Measurements from ENCODE around the gene WASF3. TPM values are rescaled to one million over a fixed set of nuclear protein-coding genes. Genes with fewer than 3 reads are reported as not detected.

The WASF3 gene
- total RNA-seq, 1 donor from 2014 or later: 25.8 TPM

DNA sequence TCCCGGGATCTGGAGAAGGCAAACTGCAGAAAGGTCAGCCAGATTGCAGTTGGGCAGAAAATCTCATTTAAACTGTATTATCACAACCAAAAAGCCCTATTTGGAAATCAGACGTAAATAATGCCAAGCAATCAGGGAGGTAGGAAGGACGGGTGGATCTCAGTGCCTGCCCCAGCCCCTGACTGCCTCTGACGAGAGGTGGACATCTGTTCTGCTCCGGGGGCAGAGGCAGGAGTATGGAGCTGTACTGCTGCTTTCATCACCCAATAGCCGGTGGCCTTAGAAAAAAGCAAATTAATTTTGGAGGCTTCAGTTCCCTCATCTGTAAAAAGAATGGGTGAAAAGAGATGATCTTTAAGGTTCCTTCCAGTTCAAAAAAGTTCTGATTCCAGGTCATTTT lies 43.6 kb upstream of the WASF3 start:
- H3K9me3 Mint-ChIP-seq (ENCODE audit: unreplicated experiment): peaks cover 17% of the 10 kb centered on the region
- peaks cover 2% of the 10 kb centered on the region for H3K4me1 Mint-ChIP-seq (ENCODE audit: low read depth, unreplicated experiment)
- no peaks in the 10 kb centered on the region for H3K79me2 ChIP-seq (ENCODE audit: insufficient read depth, low read length)
- peaks cover 4% of the 10 kb centered on the region for H3K9me3 ChIP-seq (ENCODE audit: insufficient read depth, low read depth, low read length)
- H2AFZ ChIP-seq (ENCODE audit: low read depth, low read length): no peak overlapping the region
- no peaks in the 10 kb centered on the region for H4K20me1 ChIP-seq (ENCODE audit: insufficient read depth, low read length)
- no peak for TF ChIP-seq CTCF (IDR thresholded peaks at IDR 0.05; ENCODE audit: insufficient read depth, low read depth, low read length)
- no peak for TF ChIP-seq EZH2 (IDR thresholded peaks at IDR 0.05; ENCODE audit: insufficient read depth, low read length)
- no peak overlapping the region for H3K4me3 Mint-ChIP-seq (ENCODE audit: unreplicated experiment)
- peaks cover 3% of the 10 kb centered on the region for H3K36me3 Mint-ChIP-seq (ENCODE audit: low read depth, unreplicated experiment)
- H3K27me3 ChIP-seq (ENCODE audit: insufficient read depth, low read length): peaks cover 12% of the 10 kb centered on the region
- no peak overlapping the region for H3K27ac ChIP-seq (ENCODE audit: low read depth, low read length)
- no peaks in the 10 kb centered on the region for H3K27me3 Mint-ChIP-seq (ENCODE audit: low read depth, unreplicated experiment)
- H3K4me3 ChIP-seq (ENCODE audit: insufficient read depth, low read depth, low read length): no peak overlapping the region
- no peak overlapping the region for H3K27ac Mint-ChIP-seq (ENCODE audit: unreplicated experiment)
- H3K4me2 ChIP-seq (ENCODE audit: low read length): no peak overlapping the region
- no peak for FAIRE-seq
- no peak for DNase-seq (ENCODE audit: low read depth)
- H3K36me3 ChIP-seq (ENCODE audit: insufficient read depth, low read length): no peaks in the 10 kb centered on the region
- H3K9ac ChIP-seq (ENCODE audit: low read length): no peak overlapping the region
- H3K4me1 ChIP-seq (ENCODE audit: insufficient read depth, low read length): no peaks in the 10 kb centered on the region

DNA sequence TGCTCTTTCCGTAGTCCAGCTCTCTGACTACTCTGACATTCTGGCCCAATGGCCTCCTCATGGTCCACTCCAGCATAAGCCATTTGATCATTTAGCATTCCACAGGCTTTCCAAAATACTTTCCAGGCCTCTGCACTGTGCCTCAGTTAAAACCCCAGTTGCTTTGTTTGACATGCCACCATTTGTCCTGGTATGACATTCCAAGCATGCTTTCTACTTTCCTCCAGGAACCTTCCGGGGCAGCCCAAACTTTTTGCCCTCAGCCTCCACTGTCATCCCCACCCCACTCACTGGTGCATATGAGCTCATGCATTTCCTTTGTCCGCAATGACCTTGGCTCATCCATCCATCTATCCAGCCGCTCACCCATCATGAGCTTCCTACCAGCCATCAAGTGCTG lies 41.8 kb upstream of the WASF3 start:
- Histone ChIP-seq H2AFZ (ENCODE audit: low read depth, low read length) (no peak overlapping the region), H3K4me1 (ENCODE audit: insufficient read depth, low read length) (no peaks in the 10 kb centered on the region), H3K27ac (ENCODE audit: low read depth, low read length) (no peak overlapping the region), H3K9ac (ENCODE audit: low read length) (no peak overlapping the region), H3K27me3 (ENCODE audit: insufficient read depth, low read length) (peaks cover 14% of the 10 kb centered on the region), H3K79me2 (ENCODE audit: insufficient read depth, low read length) (no peaks in the 10 kb centered on the region), H3K9me3 (ENCODE audit: insufficient read depth, low read depth, low read length) (no peaks in the 10 kb centered on the region), H3K36me3 (ENCODE audit: insufficient read depth, low read length) (no peaks in the 10 kb centered on the region), H4K20me1 (ENCODE audit: insufficient read depth, low read length) (no peaks in the 10 kb centered on the region), H3K4me2 (ENCODE audit: low read length) (no peak overlapping the region), H3K4me3 (ENCODE audit: insufficient read depth, low read depth, low read length) (no peak overlapping the region)
- H3K27me3 Mint-ChIP-seq (ENCODE audit: low read depth, unreplicated experiment): no peaks in the 10 kb centered on the region
- H3K27ac Mint-ChIP-seq (ENCODE audit: unreplicated experiment): no peak overlapping the region
- H3K4me1 Mint-ChIP-seq (ENCODE audit: low read depth, unreplicated experiment): peaks cover 2% of the 10 kb centered on the region
- no peak for FAIRE-seq
- H3K36me3 Mint-ChIP-seq (ENCODE audit: low read depth, unreplicated experiment): peaks cover 2% of the 10 kb centered on the region
- peaks cover 13% of the 10 kb centered on the region for H3K9me3 Mint-ChIP-seq (ENCODE audit: unreplicated experiment)
- DNase-seq (ENCODE audit: low read depth): no peak
- TF ChIP-seq CTCF (IDR thresholded peaks at IDR 0.05; ENCODE audit: insufficient read depth, low read depth, low read length) (no peak), EZH2 (IDR thresholded peaks at IDR 0.05; ENCODE audit: insufficient read depth, low read length) (no peak)
- no peak overlapping the region for H3K4me3 Mint-ChIP-seq (ENCODE audit: unreplicated experiment)

- H3K4me1 ChIP-seq (ENCODE audit: insufficient read depth, low read length): no peaks in the 10 kb centered on the region
- no peak overlapping the region for H3K4me2 ChIP-seq (ENCODE audit: low read length)
- no peaks in the 10 kb centered on the region for H3K9me3 ChIP-seq (ENCODE audit: insufficient read depth, low read depth, low read length)
- H3K9me3 Mint-ChIP-seq (ENCODE audit: unreplicated experiment): peaks cover 2% of the 10 kb centered on the region
- DNase-seq (ENCODE audit: low read depth): no peak
- H3K27ac ChIP-seq (ENCODE audit: low read depth, low read length): no peak overlapping the region
- TF ChIP-seq CTCF (IDR thresholded peaks at IDR 0.05; ENCODE audit: insufficient read depth, low read depth, low read length) (no peak), EZH2 (IDR thresholded peaks at IDR 0.05; ENCODE audit: insufficient read depth, low read length) (no peak)
- H3K4me1 Mint-ChIP-seq (ENCODE audit: low read depth, unreplicated experiment): peaks cover 2% of the 10 kb centered on the region
- no peak overlapping the region for H3K27ac Mint-ChIP-seq (ENCODE audit: unreplicated experiment)
- H3K4me3 ChIP-seq (ENCODE audit: insufficient read depth, low read depth, low read length): no peak overlapping the region
- no peak overlapping the region for H3K4me3 Mint-ChIP-seq (ENCODE audit: unreplicated experiment)
- H3K9ac ChIP-seq (ENCODE audit: low read length): no peak overlapping the region
- no peaks in the 10 kb centered on the region for H3K79me2 ChIP-seq (ENCODE audit: insufficient read depth, low read length)
- no peaks in the 10 kb centered on the region for H3K36me3 Mint-ChIP-seq (ENCODE audit: low read depth, unreplicated experiment)
- no peaks in the 10 kb centered on the region for H3K36me3 ChIP-seq (ENCODE audit: insufficient read depth, low read length)
- peaks cover 14% of the 10 kb centered on the region for H3K27me3 ChIP-seq (ENCODE audit: insufficient read depth, low read length)
- no peaks in the 10 kb centered on the region for H4K20me1 ChIP-seq (ENCODE audit: insufficient read depth, low read length)
- H3K27me3 Mint-ChIP-seq (ENCODE audit: low read depth, unreplicated experiment): peaks cover 3% of the 10 kb centered on the region
- FAIRE-seq: no peak
- H2AFZ ChIP-seq (ENCODE audit: low read depth, low read length): no peak overlapping the region
These were observed 39.5 kb upstream of the WASF3 start for GRCh38 chr13:26517936-26518335.
